HepG2 (cell line): Measurements from ENCODE around the gene CCDC38. TPM values are rescaled to one million over a fixed set of nuclear protein-coding genes. Genes with fewer than 3 reads are reported as not detected.

ENCODE experiments used
- EP300 ChIP-seq, 3 experiments: sonication (generic) in 1 of 3; formaldehyde crosslinking in 1 of 3; IDR thresholded peaks; 2 replicates each; pipeline versions ENCODE4 v1.5.1 to v1.6.1; 2011 to 2020; ENCODE audit warnings: low read depth in 2 of 3, low read length in 2 of 3, borderline replicate concordance in 1 of 3, improper control_type of control experiment in 1 of 3, mild to moderate bottlenecking in 1 of 3, missing genetic modification reagents in 1 of 3, moderate library complexity in 1 of 3
- FOXA1 ChIP-seq, 2 experiments: fragments of 450-650 bp in 1 of 2; sonication (generic) in 1 of 2; formaldehyde crosslinking in 1 of 2; IDR thresholded peaks; 2 replicates each; pipeline versions ENCODE4 v1.4.0 to v1.6.1; 2016 to 2020; ENCODE audit warnings: missing genetic modification reagents in 1 of 2
- HNF4A ChIP-seq: sonication (generic); formaldehyde crosslinking; IDR thresholded peaks from 2 replicates; pipeline ENCODE4 v1.4.0; 2020; ENCODE audit warnings: missing genetic modification reagents
- JDP2 ChIP-seq: sonication (generic); formaldehyde crosslinking; IDR thresholded peaks from 2 replicates; pipeline ENCODE4 v1.8.1; 2022; ENCODE audit warnings: missing genetic modification reagents, borderline replicate concordance
- KLF6 ChIP-seq: IDR thresholded peaks from 2 replicates; pipeline ENCODE4 v1.8.0; 2016; ENCODE audit warnings: missing biosample characterization, missing genetic modification reagents
- MIXL1 ChIP-seq: IDR thresholded peaks from 2 replicates; pipeline ENCODE4 v1.6.1; 2016
- PAF1 ChIP-seq: IDR thresholded peaks from 2 replicates; pipeline ENCODE4 v1.6.1; 2016; ENCODE audit warnings: missing genetic modification reagents, missing compliant biosample characterization
- PHF8 ChIP-seq: sonication (generic); formaldehyde crosslinking; IDR thresholded peaks from 2 replicates; pipeline ENCODE4 v1.5.0; 2020; ENCODE audit warnings: missing genetic modification reagents
- SIX4 ChIP-seq: sonication (generic); formaldehyde crosslinking; IDR thresholded peaks from 2 replicates; pipeline ENCODE4 v1.4.0; 2020; ENCODE audit warnings: missing genetic modification reagents
- ZBTB7A ChIP-seq: sonication (generic); formaldehyde crosslinking; IDR thresholded peaks from 2 replicates; pipeline ENCODE4 v1.8.0; 2022; ENCODE audit warnings: mild to moderate bottlenecking, missing genetic modification reagents
- ZNF766 ChIP-seq: sonication (generic); formaldehyde crosslinking; IDR thresholded peaks from 2 replicates; pipeline ENCODE4 v1.5.0; 2020; ENCODE audit warnings: missing genetic modification reagents, borderline replicate concordance
- polyA plus RNA-seq, 8 experiments: library from polyadenylated mRNA; depleted of rRNA in 3 of 8; stranded (reverse) in 7 of 8; unstranded in 1 of 8; fragments of >200 nt; fragmentation: Illumina TruSeq in 4 of 8; extraction: Trizol in 4 of 8; gene quantifications; 2 replicates each; pipeline versions ENCODE4 v1.2.1 to v1.2.3, GENCODE V29; 2011 to 2016; ENCODE audit warnings: low read depth in 4 of 8, missing spikeins in 1 of 8, mixed read lengths in 1 of 8; ENCODE audit not compliant: insufficient read depth in 1 of 8
- total RNA-seq, 5 experiments: library from RNA; depleted of rRNA; stranded (reverse); fragments of >200 nt; fragmentation: Illumina TruSeq; extraction: Trizol; gene quantifications; 2 replicates each; pipeline ENCODE4 v1.2.3, GENCODE V29; 2016; ENCODE audit warnings: low read depth in 1 of 5
- TF ChIP-seq, protein P1 (sequence below): sonication (generic); formaldehyde crosslinking; IDR thresholded peaks from 2 replicates; pipeline ENCODE4 v1.4.0; 2020; ENCODE audit warnings: missing genetic modification reagents, borderline replicate concordance
- TF ChIP-seq, protein P2 (sequence below): sonication (generic); formaldehyde crosslinking; IDR thresholded peaks from 2 replicates; pipeline ENCODE4 v1.4.0; 2020; ENCODE audit warnings: mild to moderate bottlenecking, low read depth, missing genetic modification reagents
- TF ChIP-seq, protein P3 (sequence below): sonication (generic); formaldehyde crosslinking; IDR thresholded peaks from 2 replicates; pipeline ENCODE4 v1.5.1; 2020; ENCODE audit warnings: missing genetic modification reagents, mild to moderate bottlenecking, borderline replicate concordance
- TF ChIP-seq, protein P4 (sequence below): sonication (generic); formaldehyde crosslinking; IDR thresholded peaks from 2 replicates; pipeline ENCODE4 v1.8.1; 2023; ENCODE audit warnings: mild to moderate bottlenecking, missing genetic modification reagents, borderline replicate concordance
- TF ChIP-seq, protein P5 (sequence below): sonication (generic); formaldehyde crosslinking; IDR thresholded peaks from 2 replicates; pipeline ENCODE4 v1.8.0; 2023; ENCODE audit warnings: mild to moderate bottlenecking, missing genetic modification reagents
- TF ChIP-seq, protein P6 (sequence below): sonication (generic); formaldehyde crosslinking; IDR thresholded peaks from 2 replicates; pipeline ENCODE4 v1.4.0; 2020; ENCODE audit warnings: missing genetic modification reagents

The CCDC38 gene
- total and polyA plus RNA-seq, 2 of the 13 experiments (the other 11 are each of a cell fraction or from before 2014, with no cell fraction given) = 0.24 to 0.32 TPM

DNA sequence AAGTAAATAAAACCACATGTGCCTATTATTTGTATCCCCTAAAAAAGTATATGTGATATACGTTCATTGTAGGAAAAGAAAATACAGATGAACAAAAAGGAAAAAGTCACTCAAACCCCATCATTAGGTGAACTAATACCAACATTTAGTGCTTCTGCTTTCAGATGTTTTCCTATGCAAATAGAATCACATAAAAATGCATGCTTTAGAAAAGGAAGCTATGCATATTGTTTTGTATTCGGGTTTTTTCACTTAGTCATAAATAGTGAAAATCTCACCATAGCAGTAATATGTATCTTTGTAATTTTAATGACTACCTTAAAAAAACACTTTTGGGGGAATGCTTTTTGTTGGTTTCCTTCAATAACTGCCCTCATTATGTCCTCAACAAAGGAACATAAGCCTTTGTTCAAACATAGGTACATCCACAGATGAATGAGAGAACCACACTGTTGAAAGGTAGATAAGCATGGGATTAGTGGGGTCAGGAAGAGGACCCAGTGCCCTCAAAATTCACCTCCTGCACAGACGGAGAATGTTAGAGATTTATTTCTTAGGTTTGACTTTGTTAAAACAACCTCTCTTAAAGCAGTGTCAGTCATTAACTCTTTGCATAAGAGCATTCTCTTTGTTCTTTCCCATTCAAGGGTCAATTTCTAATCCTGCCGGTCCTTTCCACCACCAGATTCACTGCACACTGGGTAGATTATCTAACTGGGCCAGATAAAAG lies 7.2 kb upstream of the CCDC38 start (continued):
- TF ChIP-seq, protein P1, sequence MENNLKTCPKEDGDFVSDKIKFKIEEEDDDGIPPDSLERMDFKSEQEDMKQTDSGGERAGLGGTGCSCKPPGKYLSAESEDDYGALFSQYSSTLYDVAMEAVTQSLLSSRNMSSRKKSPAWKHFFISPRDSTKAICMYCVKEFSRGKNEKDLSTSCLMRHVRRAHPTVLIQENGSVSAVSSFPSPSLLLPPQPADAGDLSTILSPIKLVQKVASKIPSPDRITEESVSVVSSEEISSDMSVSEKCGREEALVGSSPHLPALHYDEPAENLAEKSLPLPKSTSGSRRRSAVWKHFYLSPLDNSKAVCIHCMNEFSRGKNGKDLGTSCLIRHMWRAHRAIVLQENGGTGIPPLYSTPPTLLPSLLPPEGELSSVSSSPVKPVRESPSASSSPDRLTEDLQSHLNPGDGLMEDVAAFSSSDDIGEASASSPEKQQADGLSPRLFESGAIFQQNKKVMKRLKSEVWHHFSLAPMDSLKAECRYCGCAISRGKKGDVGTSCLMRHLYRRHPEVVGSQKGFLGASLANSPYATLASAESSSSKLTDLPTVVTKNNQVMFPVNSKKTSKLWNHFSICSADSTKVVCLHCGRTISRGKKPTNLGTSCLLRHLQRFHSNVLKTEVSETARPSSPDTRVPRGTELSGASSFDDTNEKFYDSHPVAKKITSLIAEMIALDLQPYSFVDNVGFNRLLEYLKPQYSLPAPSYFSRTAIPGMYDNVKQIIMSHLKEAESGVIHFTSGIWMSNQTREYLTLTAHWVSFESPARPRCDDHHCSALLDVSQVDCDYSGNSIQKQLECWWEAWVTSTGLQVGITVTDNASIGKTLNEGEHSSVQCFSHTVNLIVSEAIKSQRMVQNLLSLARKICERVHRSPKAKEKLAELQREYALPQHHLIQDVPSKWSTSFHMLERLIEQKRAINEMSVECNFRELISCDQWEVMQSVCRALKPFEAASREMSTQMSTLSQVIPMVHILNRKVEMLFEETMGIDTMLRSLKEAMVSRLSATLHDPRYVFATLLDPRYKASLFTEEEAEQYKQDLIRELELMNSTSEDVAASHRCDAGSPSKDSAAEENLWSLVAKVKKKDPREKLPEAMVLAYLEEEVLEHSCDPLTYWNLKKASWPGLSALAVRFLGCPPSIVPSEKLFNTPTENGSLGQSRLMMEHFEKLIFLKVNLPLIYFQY = no peak
- TF ChIP-seq JDP2 (CRISPR knock-in tag) (peak; percentile 58; the same call in 1 of the 2 replicates), PHF8 (CRISPR knock-in tag) (no peak), EP300 (IDR thresholded peaks at IDR 0.05; ENCODE audit: low read depth in 2 of 2, low read length in 2 of 2) (peak in 1 of 2 experiments; percentile 98; a peak in 2 of 4 replicates), EP300 (CRISPR knock-in tag; IDR thresholded peaks at IDR 0.05; ENCODE audit: borderline replicate concordance) (peak; percentile 93), ZNF766 (CRISPR knock-in tag) (no peak), HNF4A (CRISPR knock-in tag) (peak; percentile 92), PAF1 (CRISPR knock-in tag) (no peak), SIX4 (CRISPR knock-in tag) (no peak; the same call in 1 of the 2 replicates), MIXL1 (peak; percentile 88), FOXA1 (IDR thresholded peaks at IDR 0.05) (0 out of 2 replicates have a peak, but pooled peaks have one; percentile 15), FOXA1 (CRISPR knock-in tag; IDR thresholded peaks at IDR 0.05) (peak; percentile 88), KLF6 (CRISPR knock-in tag) (0 out of 2 replicates have a peak, but pooled peaks have one; percentile 23), ZBTB7A (no peak)
- TF ChIP-seq, protein P2, sequence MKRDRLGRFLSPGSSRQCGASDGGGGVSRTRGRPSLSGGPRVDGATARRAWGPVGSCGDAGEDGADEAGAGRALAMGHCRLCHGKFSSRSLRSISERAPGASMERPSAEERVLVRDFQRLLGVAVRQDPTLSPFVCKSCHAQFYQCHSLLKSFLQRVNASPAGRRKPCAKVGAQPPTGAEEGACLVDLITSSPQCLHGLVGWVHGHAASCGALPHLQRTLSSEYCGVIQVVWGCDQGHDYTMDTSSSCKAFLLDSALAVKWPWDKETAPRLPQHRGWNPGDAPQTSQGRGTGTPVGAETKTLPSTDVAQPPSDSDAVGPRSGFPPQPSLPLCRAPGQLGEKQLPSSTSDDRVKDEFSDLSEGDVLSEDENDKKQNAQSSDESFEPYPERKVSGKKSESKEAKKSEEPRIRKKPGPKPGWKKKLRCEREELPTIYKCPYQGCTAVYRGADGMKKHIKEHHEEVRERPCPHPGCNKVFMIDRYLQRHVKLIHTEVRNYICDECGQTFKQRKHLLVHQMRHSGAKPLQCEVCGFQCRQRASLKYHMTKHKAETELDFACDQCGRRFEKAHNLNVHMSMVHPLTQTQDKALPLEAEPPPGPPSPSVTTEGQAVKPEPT (CRISPR knock-in tag) = no peak
- TF ChIP-seq, protein P3, sequence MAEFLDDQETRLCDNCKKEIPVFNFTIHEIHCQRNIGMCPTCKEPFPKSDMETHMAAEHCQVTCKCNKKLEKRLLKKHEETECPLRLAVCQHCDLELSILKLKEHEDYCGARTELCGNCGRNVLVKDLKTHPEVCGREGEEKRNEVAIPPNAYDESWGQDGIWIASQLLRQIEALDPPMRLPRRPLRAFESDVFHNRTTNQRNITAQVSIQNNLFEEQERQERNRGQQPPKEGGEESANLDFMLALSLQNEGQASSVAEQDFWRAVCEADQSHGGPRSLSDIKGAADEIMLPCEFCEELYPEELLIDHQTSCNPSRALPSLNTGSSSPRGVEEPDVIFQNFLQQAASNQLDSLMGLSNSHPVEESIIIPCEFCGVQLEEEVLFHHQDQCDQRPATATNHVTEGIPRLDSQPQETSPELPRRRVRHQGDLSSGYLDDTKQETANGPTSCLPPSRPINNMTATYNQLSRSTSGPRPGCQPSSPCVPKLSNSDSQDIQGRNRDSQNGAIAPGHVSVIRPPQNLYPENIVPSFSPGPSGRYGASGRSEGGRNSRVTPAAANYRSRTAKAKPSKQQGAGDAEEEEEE (CRISPR knock-in tag) = no peak
- TF ChIP-seq, protein P4, sequence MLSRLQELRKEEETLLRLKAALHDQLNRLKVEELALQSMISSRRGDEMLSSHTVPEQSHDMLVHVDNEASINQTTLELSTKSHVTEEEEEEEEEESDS (CRISPR knock-in tag) = 0 out of 2 replicates have a peak, but pooled peaks have one; percentile 56
- TF ChIP-seq, protein P5, sequence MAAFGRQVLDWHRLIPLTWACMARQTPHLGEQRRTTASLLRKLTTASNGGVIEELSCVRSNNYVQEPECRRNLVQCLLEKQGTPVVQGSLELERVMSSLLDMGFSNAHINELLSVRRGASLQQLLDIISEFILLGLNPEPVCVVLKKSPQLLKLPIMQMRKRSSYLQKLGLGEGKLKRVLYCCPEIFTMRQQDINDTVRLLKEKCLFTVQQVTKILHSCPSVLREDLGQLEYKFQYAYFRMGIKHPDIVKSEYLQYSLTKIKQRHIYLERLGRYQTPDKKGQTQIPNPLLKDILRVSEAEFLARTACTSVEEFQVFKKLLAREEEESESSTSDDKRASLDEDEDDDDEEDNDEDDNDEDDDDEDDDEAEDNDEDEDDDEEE (CRISPR knock-in tag) = no peak
- TF ChIP-seq, protein P6, sequence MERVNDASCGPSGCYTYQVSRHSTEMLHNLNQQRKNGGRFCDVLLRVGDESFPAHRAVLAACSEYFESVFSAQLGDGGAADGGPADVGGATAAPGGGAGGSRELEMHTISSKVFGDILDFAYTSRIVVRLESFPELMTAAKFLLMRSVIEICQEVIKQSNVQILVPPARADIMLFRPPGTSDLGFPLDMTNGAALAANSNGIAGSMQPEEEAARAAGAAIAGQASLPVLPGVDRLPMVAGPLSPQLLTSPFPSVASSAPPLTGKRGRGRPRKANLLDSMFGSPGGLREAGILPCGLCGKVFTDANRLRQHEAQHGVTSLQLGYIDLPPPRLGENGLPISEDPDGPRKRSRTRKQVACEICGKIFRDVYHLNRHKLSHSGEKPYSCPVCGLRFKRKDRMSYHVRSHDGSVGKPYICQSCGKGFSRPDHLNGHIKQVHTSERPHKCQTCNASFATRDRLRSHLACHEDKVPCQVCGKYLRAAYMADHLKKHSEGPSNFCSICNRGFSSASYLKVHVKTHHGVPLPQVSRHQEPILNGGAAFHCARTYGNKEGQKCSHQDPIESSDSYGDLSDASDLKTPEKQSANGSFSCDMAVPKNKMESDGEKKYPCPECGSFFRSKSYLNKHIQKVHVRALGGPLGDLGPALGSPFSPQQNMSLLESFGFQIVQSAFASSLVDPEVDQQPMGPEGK (CRISPR knock-in tag) = peak; percentile 82
